ENCODE results near the gene PBX1. TPM values are rescaled to one million over a fixed set of nuclear protein-coding genes. Genes with fewer than 3 reads are reported as not detected.

PBX1 gene
- total RNA-seq, 2 donors from 2014 or later: 50.5 to 53.1 TPM

DNA sequence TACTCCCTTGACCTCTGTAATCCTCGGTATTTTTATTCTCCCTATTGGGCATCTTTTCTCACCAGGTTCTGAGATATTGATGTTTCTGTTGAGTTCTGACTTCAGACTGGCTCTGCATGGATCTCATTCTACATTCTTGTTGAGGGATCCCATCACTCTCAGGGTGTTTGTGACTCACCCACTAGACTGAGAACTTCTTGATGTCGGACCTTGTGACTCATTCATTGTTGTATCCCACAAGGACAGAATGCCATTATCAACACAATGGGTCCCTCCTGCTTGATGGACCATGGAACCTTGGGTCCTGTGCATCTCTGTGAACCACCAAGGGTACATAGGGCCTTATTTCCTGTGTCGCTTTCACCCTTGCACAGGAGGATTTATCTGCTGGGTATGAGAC, 174.1 kb downstream of the PBX1 start:
- TF ChIP-seq, protein P1, sequence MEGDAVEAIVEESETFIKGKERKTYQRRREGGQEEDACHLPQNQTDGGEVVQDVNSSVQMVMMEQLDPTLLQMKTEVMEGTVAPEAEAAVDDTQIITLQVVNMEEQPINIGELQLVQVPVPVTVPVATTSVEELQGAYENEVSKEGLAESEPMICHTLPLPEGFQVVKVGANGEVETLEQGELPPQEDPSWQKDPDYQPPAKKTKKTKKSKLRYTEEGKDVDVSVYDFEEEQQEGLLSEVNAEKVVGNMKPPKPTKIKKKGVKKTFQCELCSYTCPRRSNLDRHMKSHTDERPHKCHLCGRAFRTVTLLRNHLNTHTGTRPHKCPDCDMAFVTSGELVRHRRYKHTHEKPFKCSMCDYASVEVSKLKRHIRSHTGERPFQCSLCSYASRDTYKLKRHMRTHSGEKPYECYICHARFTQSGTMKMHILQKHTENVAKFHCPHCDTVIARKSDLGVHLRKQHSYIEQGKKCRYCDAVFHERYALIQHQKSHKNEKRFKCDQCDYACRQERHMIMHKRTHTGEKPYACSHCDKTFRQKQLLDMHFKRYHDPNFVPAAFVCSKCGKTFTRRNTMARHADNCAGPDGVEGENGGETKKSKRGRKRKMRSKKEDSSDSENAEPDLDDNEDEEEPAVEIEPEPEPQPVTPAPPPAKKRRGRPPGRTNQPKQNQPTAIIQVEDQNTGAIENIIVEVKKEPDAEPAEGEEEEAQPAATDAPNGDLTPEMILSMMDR (IDR thresholded peaks at IDR 0.05): no peak
- no peak overlapping the region for H3K4me3 ChIP-seq

DNA sequence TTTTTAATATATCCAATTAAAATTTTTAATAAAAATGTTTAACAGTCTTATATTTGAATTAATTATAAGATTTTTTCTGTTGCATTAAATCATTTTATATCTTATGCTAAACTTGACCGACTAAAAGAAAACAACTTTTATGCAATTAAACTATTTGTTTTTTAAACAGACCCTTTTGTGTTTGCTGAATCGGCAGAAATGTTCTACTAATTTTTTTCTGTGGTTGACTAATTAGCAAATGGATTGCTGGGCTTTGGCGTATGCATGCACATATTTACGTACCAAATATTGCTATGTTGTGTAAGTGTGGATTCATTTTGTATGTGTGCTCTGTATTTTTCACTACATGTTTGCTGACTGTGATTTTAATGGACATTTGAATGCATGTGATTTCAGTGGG, 174.8 kb downstream of the PBX1 start:
- no peaks in the 10 kb centered on the region for H3K27me3 ChIP-seq (replicated peaks; ENCODE audit: insufficient read depth)
- DNase-seq (ENCODE audit: low spot score) (no peak), ATAC-seq (ENCODE audit: insufficient number of reproducible peaks, low FRiP score, low read depth) (no peak)
- no peaks in the 10 kb centered on the region for H3K4me1 ChIP-seq (ENCODE audit: control insufficient read depth in 1 of 2, low read depth in 2 of 2)
- TF ChIP-seq, protein P1 (IDR thresholded peaks at IDR 0.05): no peak
- no peak overlapping the region for H3K4me3 ChIP-seq
- no peaks in the 10 kb centered on the region for H3K36me3 ChIP-seq
- no peak overlapping the region for H3K27ac ChIP-seq
- H3K9me3 ChIP-seq: no peaks in the 10 kb centered on the region

More for the DNA sequence above, 174.1 kb downstream of the PBX1 start:
- Histone ChIP-seq H3K27me3 (replicated peaks; ENCODE audit: insufficient read depth) (no peaks in the 10 kb centered on the region), H3K4me1 (ENCODE audit: control insufficient read depth in 1 of 2, low read depth in 2 of 2) (no peaks in the 10 kb centered on the region), H3K27ac (no peak overlapping the region), H3K9me3 (no peaks in the 10 kb centered on the region), H3K36me3 (no peaks in the 10 kb centered on the region)
- ATAC-seq (ENCODE audit: insufficient number of reproducible peaks, low FRiP score, low read depth) (no peak), DNase-seq (ENCODE audit: low spot score) (no peak)

DNA sequence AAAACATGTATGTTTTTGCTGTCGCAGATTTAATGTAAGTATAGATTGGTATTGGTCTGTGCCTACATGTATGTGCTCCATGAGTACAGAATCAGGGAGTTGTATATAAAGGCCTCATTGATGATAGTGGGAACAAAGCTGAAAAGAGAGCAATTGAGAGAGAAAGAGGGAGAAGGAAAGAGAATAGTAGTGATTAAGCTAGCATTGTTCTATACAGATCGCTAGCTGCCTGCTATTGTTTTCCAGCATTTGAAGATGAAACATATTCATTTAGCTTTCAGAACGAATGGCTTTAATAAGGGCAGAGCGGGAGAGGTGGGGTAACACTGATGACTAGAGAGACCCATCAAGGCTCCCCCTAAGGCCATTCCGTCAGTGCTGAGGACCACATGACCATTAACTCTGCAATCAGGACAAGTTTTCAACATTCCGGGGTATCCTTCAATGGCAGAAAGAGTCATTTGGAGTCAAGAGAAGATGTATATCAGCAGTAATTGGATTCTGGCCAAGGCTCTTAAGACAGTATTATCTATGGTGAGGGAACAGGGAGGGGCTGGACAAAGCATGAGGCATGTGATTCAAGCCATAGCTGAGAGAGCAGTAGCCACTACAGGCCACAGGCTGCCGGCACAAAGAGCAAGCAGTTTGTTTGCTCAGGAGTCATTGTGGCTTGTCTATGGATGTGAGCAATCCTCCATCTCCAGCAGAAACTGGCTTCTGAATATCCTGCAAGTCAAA, 176.5 kb downstream of the PBX1 start:
- Histone ChIP-seq H3K4me1 (ENCODE audit: control insufficient read depth in 1 of 2, low read depth in 2 of 2) (no peaks in the 10 kb centered on the region), H3K36me3 (no peaks in the 10 kb centered on the region), H3K4me3 (no peak overlapping the region), H3K27me3 (replicated peaks; ENCODE audit: insufficient read depth) (no peaks in the 10 kb centered on the region), H3K9me3 (no peaks in the 10 kb centered on the region), H3K27ac (no peak overlapping the region)
- no peak for DNase-seq (ENCODE audit: low spot score)
- TF ChIP-seq, protein P1 (IDR thresholded peaks at IDR 0.05): no peak
- ATAC-seq (ENCODE audit: insufficient number of reproducible peaks, low FRiP score, low read depth): no peak

DNA sequence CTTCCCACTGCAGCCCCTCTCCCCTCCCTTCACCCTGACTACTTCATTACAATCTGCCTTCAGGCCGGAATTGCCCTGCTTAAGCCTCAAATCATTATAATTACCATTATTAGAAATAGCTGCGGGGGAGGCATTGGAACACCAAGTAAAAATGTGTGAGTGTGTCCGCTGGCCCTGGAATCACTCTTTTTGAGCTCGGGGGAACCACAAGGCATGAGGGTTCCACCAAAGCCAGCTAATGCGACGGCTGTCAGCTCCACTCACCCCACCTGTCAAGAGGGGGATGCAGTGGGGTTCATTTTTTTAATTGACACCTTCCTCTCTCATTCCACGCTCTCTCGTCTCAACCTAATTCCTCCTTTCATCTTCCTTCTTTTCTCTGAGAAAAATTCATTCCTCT, 177.2 kb downstream of the PBX1 start:
- DNase-seq (ENCODE audit: low spot score) (no peak), ATAC-seq (ENCODE audit: insufficient number of reproducible peaks, low FRiP score, low read depth) (no peak)
- Histone ChIP-seq H3K27me3 (replicated peaks; ENCODE audit: insufficient read depth) (no peaks in the 10 kb centered on the region), H3K4me1 (ENCODE audit: control insufficient read depth in 1 of 2, low read depth in 2 of 2) (no peaks in the 10 kb centered on the region), H3K9me3 (no peaks in the 10 kb centered on the region), H3K27ac (no peak overlapping the region), H3K4me3 (no peak overlapping the region), H3K36me3 (no peaks in the 10 kb centered on the region)
- TF ChIP-seq, protein P1 (IDR thresholded peaks at IDR 0.05): no peak

DNA sequence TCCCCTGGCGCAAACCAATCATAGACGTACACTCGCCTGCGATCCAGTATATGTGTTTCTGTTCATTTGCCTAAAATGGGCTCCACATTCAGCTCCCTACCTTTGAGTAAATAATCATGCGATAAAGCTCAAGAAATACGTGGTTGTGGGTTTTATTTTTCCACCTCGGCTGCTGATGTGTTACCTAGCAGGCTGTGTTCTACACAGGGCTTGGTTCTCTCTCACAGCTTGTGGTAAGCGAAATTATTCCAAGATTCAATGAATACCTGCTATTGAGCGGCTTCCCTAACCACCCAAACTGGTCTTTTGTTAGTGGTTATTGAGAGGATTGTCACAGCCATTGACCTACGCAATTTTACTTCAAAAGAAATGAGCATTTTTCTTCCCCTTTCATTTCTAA, 180.2 kb downstream of the PBX1 start:
- no peak overlapping the region for H3K4me3 ChIP-seq
- H3K27me3 ChIP-seq (replicated peaks; ENCODE audit: insufficient read depth): no peaks in the 10 kb centered on the region
- DNase-seq (ENCODE audit: low spot score) (no peak), ATAC-seq (ENCODE audit: insufficient number of reproducible peaks, low FRiP score, low read depth) (no peak)
- TF ChIP-seq, protein P1 (IDR thresholded peaks at IDR 0.05): no peak
- H3K36me3 ChIP-seq: no peaks in the 10 kb centered on the region
- no peaks in the 10 kb centered on the region for H3K9me3 ChIP-seq
- H3K4me1 ChIP-seq (ENCODE audit: control insufficient read depth in 1 of 2, low read depth in 2 of 2): no peaks in the 10 kb centered on the region
- no peak overlapping the region for H3K27ac ChIP-seq
